Stimulated activated CD8-positive, alpha-beta memory T cell treated with anti-CD3 and anti-CD28 coated beads, Interleukin-2, amount 100 ng/mL, for 1 hour (primary cell): ENCODE data around the gene SUPT3H.
"Not testable (repeated sequence)": the region's sequence is repeated elsewhere in the genome, so short reads cannot be mapped to it uniquely, and the experiment has no call there.

Experiments
- DNase-seq, 2 donors: peaks; one replicate each; pipeline ENCODE4 v3.0.0-alpha.2; 2020; ENCODE audit warnings: low read depth in 2 of 2

Gene SUPT3H

GRCh38 chr6:44898296-44898930, 479.3 kb downstream of the SUPT3H start:
- no peak for DNase-seq

- no peak for DNase-seq
Measured at GRCh38 chr6:44897316-44897715, 480.4 kb downstream of the SUPT3H start.

- DNase-seq: no peak
Measured at GRCh38 chr6:44896701-44897100, 481.0 kb downstream of the SUPT3H start.

- no peak for DNase-seq
Measured at GRCh38 chr6:44892579-44892978, 485.2 kb downstream of the SUPT3H start.

- not testable (repeated sequence) for DNase-seq
Measured at GRCh38 chr6:44879071-44879470, 498.7 kb downstream of the SUPT3H start.

- not testable (repeated sequence) for DNase-seq
Measured at GRCh38 chr6:44876638-44877037, 501.1 kb downstream of the SUPT3H start.

- no peak for DNase-seq
Measured at GRCh38 chr6:44869321-44869897, 508.3 kb downstream of the SUPT3H start.

- no peak for DNase-seq
Measured at GRCh38 chr6:44868910-44869309, 508.8 kb downstream of the SUPT3H start.

GRCh38 chr6:44868335-44868668, 509.4 kb downstream of the SUPT3H start:
- DNase-seq: no peak

- DNase-seq: no peak
Measured at GRCh38 chr6:44867571-44868334, 510.0 kb downstream of the SUPT3H start.

GRCh38 chr6:44865184-44865583, 512.5 kb downstream of the SUPT3H start:
- not testable (repeated sequence) for DNase-seq

GRCh38 chr6:44859901-44860410, 517.8 kb downstream of the SUPT3H start:
- DNase-seq: no peak

GRCh38 chr6:44858998-44859397, 518.7 kb downstream of the SUPT3H start:
- no peak for DNase-seq

- DNase-seq: no peak
Measured at GRCh38 chr6:44856479-44856878, 521.3 kb downstream of the SUPT3H start.

GRCh38 chr6:44855562-44856411, 521.9 kb downstream of the SUPT3H start:
- no peak for DNase-seq

- DNase-seq: no peak
Measured at GRCh38 chr6:44854712-44855443, 522.9 kb downstream of the SUPT3H start.

- DNase-seq: no peak
Measured at GRCh38 chr6:44851176-44851575, 526.6 kb downstream of the SUPT3H start.

- DNase-seq: no peak
Measured at GRCh38 chr6:44850312-44850711, 527.4 kb downstream of the SUPT3H start.

GRCh38 chr6:44849806-44850205, 527.9 kb downstream of the SUPT3H start:
- DNase-seq: no peak

GRCh38 chr6:44843734-44844133, 534.0 kb downstream of the SUPT3H start:
- no peak for DNase-seq

GRCh38 chr6:44842616-44843015, 535.1 kb downstream of the SUPT3H start:
- no peak for DNase-seq
